Progenitor cell of endocrine pancreas (in vitro differentiated cells): ENCODE data around the gene SERPINA5. TPM values are rescaled to one million over a fixed set of nuclear protein-coding genes. Genes with fewer than 3 reads are reported as not detected.
A peak's percentile ranks its signal among the peaks of the same experiment; 100 is the strongest.

ENCODE experiments used
- DNase-seq: peaks from one replicate; pipeline ENCODE4 v3.0.0; 2021; ENCODE audit warnings: low spot score; ENCODE audit not compliant: unreplicated experiment
- H3K27ac Mint-ChIP-seq: 2 replicates; pipeline ENCODE4 v1.8.0; 2021; ENCODE audit warnings: mild to moderate bottlenecking, moderate library complexity, mixed read lengths
- H3K27me3 Mint-ChIP-seq: 2 replicates; pipeline ENCODE4 v1.8.0; 2021; ENCODE audit warnings: mixed read lengths
- H3K36me3 Mint-ChIP-seq: 2 replicates; pipeline ENCODE4 v1.8.0; 2022; ENCODE audit warnings: mixed read lengths; ENCODE audit not compliant: insufficient read depth
- H3K4me1 Mint-ChIP-seq: 2 replicates; pipeline ENCODE4 v1.8.0; 2021; ENCODE audit warnings: low read depth, mixed read lengths
- H3K4me3 Mint-ChIP-seq: 2 replicates; pipeline ENCODE4 v1.8.0; 2021; ENCODE audit warnings: low read depth, mild to moderate bottlenecking, moderate library complexity, mixed read lengths
- H3K9me3 Mint-ChIP-seq: 2 replicates; pipeline ENCODE4 v1.8.0; 2021; ENCODE audit warnings: low read depth, mixed read lengths
- CTCF ChIP-seq: fragments of 200-600 bp; sonication (generic); IDR thresholded peaks from one replicate; pipeline ENCODE4 v1.5.0; 2021; ENCODE audit warnings: antibody characterized with exemption, mild to moderate bottlenecking; ENCODE audit not compliant: unreplicated experiment
- total RNA-seq: library from RNA; stranded (reverse); gene quantifications from 2 replicates; pipeline ENCODE4 v1.2.1, GENCODE V29; 2021

SERPINA5 gene
- total RNA-seq, 1 donor from 2014 or later, result 37.7 TPM

DNA sequence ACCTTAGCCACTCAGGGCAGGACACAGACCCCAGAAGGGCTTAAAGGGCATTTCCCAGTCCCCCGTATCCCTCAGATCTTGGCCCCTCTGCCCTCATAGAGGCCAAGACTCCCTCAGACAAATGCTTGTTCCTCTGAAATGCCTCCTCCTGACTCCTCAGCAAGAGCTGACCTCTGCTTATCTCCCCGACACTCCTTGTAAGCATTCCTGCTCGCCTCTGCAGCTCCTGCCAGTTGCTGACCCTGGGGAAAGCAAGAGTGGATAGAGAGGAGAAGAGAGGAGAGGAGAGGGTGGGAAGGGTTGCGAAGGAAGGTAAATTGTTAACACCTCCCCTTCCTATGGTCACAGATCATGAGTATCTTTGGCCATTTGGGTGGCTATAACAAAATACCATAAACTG lies 7.1 kb downstream of the SERPINA5 start:
- TF ChIP-seq CTCF, result no peak
- Mint-ChIP-seq H3K4me3 (no peak overlapping the region), H3K36me3 (peaks cover 12% of the 10 kb centered on the region), H3K4me1 (peaks cover 13% of the 10 kb centered on the region), H3K9me3 (peaks cover 3% of the 10 kb centered on the region), H3K27ac (peak overlapping the region; percentile 27), H3K27me3 (peaks cover 12% of the 10 kb centered on the region)
- DNase-seq, result no peak

- Mint-ChIP-seq H3K36me3 (peaks cover 10% of the 10 kb centered on the region), H3K4me1 (peaks cover 41% of the 10 kb centered on the region), H3K9me3 (peaks cover 3% of the 10 kb centered on the region), H3K4me3 (no peak overlapping the region), H3K27ac (no peak overlapping the region), H3K27me3 (peaks cover 13% of the 10 kb centered on the region)
- no peak for DNase-seq
- TF ChIP-seq CTCF, result no peak
Measured at GRCh38 chr14:94591073-94591472, 9.8 kb downstream of the SERPINA5 start.

GRCh38 chr14:94591871-94592270 lies 10.6 kb downstream of the SERPINA5 start:
- no peak for TF ChIP-seq CTCF
- Mint-ChIP-seq H3K27ac (no peak overlapping the region), H3K9me3 (peaks cover 3% of the 10 kb centered on the region), H3K4me1 (peaks cover 42% of the 10 kb centered on the region), H3K4me3 (no peak overlapping the region), H3K27me3 (peaks cover 12% of the 10 kb centered on the region), H3K36me3 (peaks cover 10% of the 10 kb centered on the region)
- no peak for DNase-seq

DNA sequence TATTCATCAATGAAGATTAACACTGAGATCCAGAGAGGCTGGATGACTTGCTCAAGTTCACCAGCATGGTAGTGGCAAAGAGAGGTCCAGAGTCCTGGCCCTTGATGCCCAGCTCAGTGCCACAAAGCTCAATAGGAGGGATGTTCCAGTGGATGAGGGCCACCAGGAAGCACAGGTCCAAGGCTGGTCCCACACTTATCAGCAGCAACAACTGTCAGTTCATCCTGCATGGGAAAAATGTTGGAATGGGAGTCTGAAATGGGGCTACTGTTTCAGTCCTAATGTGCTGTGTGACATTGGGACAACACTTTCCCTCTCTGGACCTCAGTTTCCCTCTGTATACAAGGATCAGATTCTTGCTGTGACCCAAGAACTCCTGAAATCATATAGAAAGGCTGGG lies 11.2 kb downstream of the SERPINA5 start:
- DNase-seq, result no peak
- H3K27ac Mint-ChIP-seq, result no peak overlapping the region
- H3K4me1 Mint-ChIP-seq, result peaks cover 47% of the 10 kb centered on the region
- peaks cover 8% of the 10 kb centered on the region for H3K27me3 Mint-ChIP-seq
- H3K9me3 Mint-ChIP-seq, result peaks cover 3% of the 10 kb centered on the region
- TF ChIP-seq CTCF, result no peak
- H3K4me3 Mint-ChIP-seq, result no peak overlapping the region
- H3K36me3 Mint-ChIP-seq, result peaks cover 10% of the 10 kb centered on the region

- peak overlapping the region; percentile 79 for H3K27ac Mint-ChIP-seq
Measured at GRCh38 chr14:94593376-94593748, 12.1 kb downstream of the SERPINA5 start.

More at GRCh38 chr14:94593376-94593748, 12.1 kb downstream of the SERPINA5 start:
- H3K9me3 Mint-ChIP-seq, result peaks cover 3% of the 10 kb centered on the region
- peaks cover 8% of the 10 kb centered on the region for H3K27me3 Mint-ChIP-seq
- H3K36me3 Mint-ChIP-seq, result peaks cover 10% of the 10 kb centered on the region
- H3K4me3 Mint-ChIP-seq, result no peak overlapping the region
- peaks cover 44% of the 10 kb centered on the region for H3K4me1 Mint-ChIP-seq
- no peak for DNase-seq
- no peak for TF ChIP-seq CTCF
